NCI-H2171 (cell line): ENCODE results near the gene BMP6.

Source experiments
- DNase-seq: peaks from one replicate; lab custom pipeline; 2025; lab: John Stamatoyannopoulos, UW

Gene BMP6

GRCh38 chr6:7904654-7905319 is 178.9 kb downstream of the BMP6 start:
- DNase-seq = no peak

- no peak for DNase-seq
Measured at GRCh38 chr6:7905416-7905815, 179.5 kb downstream of the BMP6 start.

GRCh38 chr6:7906741-7907140 is 180.8 kb downstream of the BMP6 start:
- DNase-seq = no peak

GRCh38 chr6:7907159-7907558 is 181.3 kb downstream of the BMP6 start:
- no peak for DNase-seq

GRCh38 chr6:7909323-7910276 is 183.7 kb downstream of the BMP6 start:
- DNase-seq = no peak

- no peak for DNase-seq
Measured at GRCh38 chr6:7910298-7910653, 184.4 kb downstream of the BMP6 start.

GRCh38 chr6:7910654-7911344 is 184.9 kb downstream of the BMP6 start, which contains the start of gene TXNDC5:
TXNDC5 (minus strand) TSS chr6:7910788; CDS start chr6:7910776, 12 bp downstream.
- peak; percentile 73 for DNase-seq

GRCh38 chr6:7911345-7911725 is 185.4 kb downstream of the BMP6 start:
- no peak for DNase-seq

GRCh38 chr6:7912024-7912423 is 186.1 kb downstream of the BMP6 start:
- DNase-seq = no peak

- DNase-seq = no peak
Measured at GRCh38 chr6:7912736-7913517, 187.0 kb downstream of the BMP6 start.

GRCh38 chr6:7914311-7914710 is 188.4 kb downstream of the BMP6 start:
- no peak for DNase-seq

- DNase-seq = no peak
Measured at GRCh38 chr6:7914991-7915789, 189.3 kb downstream of the BMP6 start.

GRCh38 chr6:7916959-7917358 is 191.1 kb downstream of the BMP6 start:
- no peak for DNase-seq

- no peak for DNase-seq
Measured at GRCh38 chr6:7917729-7918128, 191.8 kb downstream of the BMP6 start.

GRCh38 chr6:7918403-7918802 is 192.5 kb downstream of the BMP6 start:
- DNase-seq = no peak

- no peak for DNase-seq
Measured at GRCh38 chr6:7919871-7920270, 194.0 kb downstream of the BMP6 start.

- no peak for DNase-seq
Measured at GRCh38 chr6:7920425-7920824, 194.5 kb downstream of the BMP6 start.

GRCh38 chr6:7921046-7921445 is 195.1 kb downstream of the BMP6 start:
- no peak for DNase-seq

GRCh38 chr6:7921632-7922092 is 195.8 kb downstream of the BMP6 start:
- DNase-seq = no peak

GRCh38 chr6:7922596-7922995 is 196.7 kb downstream of the BMP6 start:
- no peak for DNase-seq

- DNase-seq = no peak
Measured at GRCh38 chr6:7924867-7925266, 199.0 kb downstream of the BMP6 start.
